ENCODE data around the gene MAN2A1. TPM values are rescaled to one million over a fixed set of nuclear protein-coding genes. Genes with fewer than 3 reads are reported as not detected.

MAN2A1 gene
- total RNA-seq, 1 experiment from 2014 or later, result 35.4 TPM

GRCh38 chr5:109805883-109806282 is 116.2 kb downstream of the MAN2A1 start:
- intact Hi-C loops (cut with micrococcal nuclease), result no loop called here
- H4K20me1 ChIP-seq (ENCODE audit: insufficient read depth), result no peaks in the 10 kb centered on the region
- no peak overlapping the region for H3K4me2 ChIP-seq (ENCODE audit: low read length)
- H3K9me2 ChIP-seq (ENCODE audit: insufficient read depth), result no peaks in the 10 kb centered on the region
- no peak overlapping the region for H3K27ac ChIP-seq (ENCODE audit: low read depth, low read length)
- no peak overlapping the region for H3K4me3 ChIP-seq (replicated peaks in 1 of 2; ENCODE audit: low read depth in 1 of 2, low read length in 2 of 2)
- H3K9me3 ChIP-seq (ENCODE audit: control insufficient read depth in 1 of 2, insufficient read depth in 1 of 2, low read depth in 1 of 2, low read length in 2 of 2), result no peaks in the 10 kb centered on the region
- no peak for ATAC-seq
- BruUV-seq (replicated peaks), result no TSS peak
- H3K27me3 ChIP-seq (ENCODE audit: insufficient read depth, low read length), result no peaks in the 10 kb centered on the region
- H3K79me2 ChIP-seq (ENCODE audit: insufficient read depth, low read length), result no peaks in the 10 kb centered on the region
- no peaks in the 10 kb centered on the region for H3K4me1 ChIP-seq (ENCODE audit: control insufficient read depth in 1 of 2, insufficient read depth in 2 of 2, low read length in 2 of 2)
- ChIA-PET CTCF (no interaction called here), RAD21 (ENCODE audit: low non-redundant PET in 1 of 2, low total read pairs in 2 of 2, uncharacterized antibody in 2 of 2, unreplicated experiment in 2 of 2) (no interaction called here), POLR2A (no interaction called here)
- no peak overlapping the region for H3K9ac ChIP-seq (ENCODE audit: low read length)
- DNase-seq (ENCODE audit: low read depth, low spot score), result no peak
- H2AFZ ChIP-seq (ENCODE audit: low read depth, low read length, poor library complexity, severe bottlenecking), result no peak overlapping the region
- no peaks in the 10 kb centered on the region for H3K36me3 ChIP-seq (ENCODE audit: control insufficient read depth in 1 of 2, insufficient read depth in 2 of 2, low read length in 2 of 2)
- no peak for TF ChIP-seq EZH2 (IDR thresholded peaks at IDR 0.05)
- TF ChIP-seq ATF3 (IDR thresholded peaks at IDR 0.05), result no peak
- no peak for TF ChIP-seq POLR2A (IDR thresholded peaks at IDR 0.05; ENCODE audit: borderline replicate concordance, extremely low read depth, insufficient read depth, insufficient read length)
- no peak for TF ChIP-seq ZFX (IDR thresholded peaks at IDR 0.05)
- no peak for TF ChIP-seq ZNF274 (IDR thresholded peaks at IDR 0.05; ENCODE audit: low read depth, low read length)
- TF ChIP-seq SRF (IDR thresholded peaks at IDR 0.05; ENCODE audit: low read depth), result no peak

- Histone ChIP-seq H3K9ac (ENCODE audit: low read length) (no peak overlapping the region), H3K9me2 (ENCODE audit: insufficient read depth) (no peaks in the 10 kb centered on the region), H2AFZ (ENCODE audit: low read depth, low read length, poor library complexity, severe bottlenecking) (no peak overlapping the region), H3K79me2 (ENCODE audit: insufficient read depth, low read length) (no peaks in the 10 kb centered on the region), H3K36me3 (ENCODE audit: control insufficient read depth in 1 of 2, insufficient read depth in 2 of 2, low read length in 2 of 2) (no peaks in the 10 kb centered on the region), H3K27ac (ENCODE audit: low read depth, low read length) (no peak overlapping the region), H3K27me3 (ENCODE audit: insufficient read depth, low read length) (no peaks in the 10 kb centered on the region), H3K9me3 (ENCODE audit: control insufficient read depth in 1 of 2, insufficient read depth in 1 of 2, low read depth in 1 of 2, low read length in 2 of 2) (no peaks in the 10 kb centered on the region), H3K4me1 (ENCODE audit: control insufficient read depth in 1 of 2, insufficient read depth in 2 of 2, low read length in 2 of 2) (no peaks in the 10 kb centered on the region), H4K20me1 (ENCODE audit: insufficient read depth) (no peaks in the 10 kb centered on the region), H3K4me2 (ENCODE audit: low read length) (no peak overlapping the region), H3K4me3 (replicated peaks in 1 of 2; ENCODE audit: low read depth in 1 of 2, low read length in 2 of 2) (no peak overlapping the region)
- POLR2A ChIA-PET, result no interaction called here
- ATAC-seq (no peak), DNase-seq (ENCODE audit: low read depth, low spot score) (no peak)
- no TSS peak for BruUV-seq (replicated peaks)
- CTCF ChIA-PET, result no interaction called here
- intact Hi-C loops (cut with micrococcal nuclease), result no loop called here
- RAD21 ChIA-PET (ENCODE audit: low non-redundant PET in 1 of 2, low total read pairs in 2 of 2, uncharacterized antibody in 2 of 2, unreplicated experiment in 2 of 2), result no interaction called here
- TF ChIP-seq TCF7L2 (IDR thresholded peaks at IDR 0.05; ENCODE audit: borderline replicate concordance, extremely low read depth, insufficient read depth, insufficient read length) (no peak), POLR2AphosphoS5 (IDR thresholded peaks at IDR 0.05; ENCODE audit: low read depth, low read length) (no peak), ZFX (IDR thresholded peaks at IDR 0.05) (no peak), REST (IDR thresholded peaks at IDR 0.05; ENCODE audit: low read depth) (no peak), ELF1 (IDR thresholded peaks at IDR 0.05; ENCODE audit: borderline replicate concordance, low read depth) (no peak), YY1 (IDR thresholded peaks at IDR 0.05; ENCODE audit: extremely low read depth, insufficient replicate concordance, low read depth, low read length) (no peak), RAD21 (IDR thresholded peaks at IDR 0.05; ENCODE audit: low read depth) (no peak), EZH2 (IDR thresholded peaks at IDR 0.05) (no peak), CTCF (IDR thresholded peaks at IDR 0.05 in 2 of 3, conservative IDR thresholded peaks at IDR 0.05 in 1 of 3; ENCODE audit: borderline replicate concordance in 1 of 3, insufficient read depth in 1 of 3, low read depth in 2 of 3, low read length in 2 of 3) (no peak), ATF3 (IDR thresholded peaks at IDR 0.05) (no peak), MAX (IDR thresholded peaks at IDR 0.05) (no peak), CEBPB (IDR thresholded peaks at IDR 0.05; ENCODE audit: low read depth) (no peak), ZNF274 (IDR thresholded peaks at IDR 0.05; ENCODE audit: low read depth, low read length) (no peak), JUND (IDR thresholded peaks at IDR 0.05) (no peak)
These were observed 123.0 kb downstream of the MAN2A1 start for GRCh38 chr5:109812698-109813097.

Data from HCT116 (cell line).